Naive B cell (primary cell): ENCODE measurements around the gene CLEC16A. TPM values are rescaled to one million over a fixed set of nuclear protein-coding genes. Genes with fewer than 3 reads are reported as not detected.

Source experiments
- ATAC-seq, 2 donors: fragments of 150-1000 bp; cut with Tn5 transposase; 2 replicates each; pipeline ENCODE4 v1.10.0; 2021; ENCODE audit warnings: low read depth in 2 of 2, mild to moderate bottlenecking in 2 of 2, moderate library complexity in 2 of 2
- DNase-seq: peaks from one replicate; pipeline ENCODE4 v3.0.0; 2022
- H3K27ac Mint-ChIP-seq, 6 donors: one replicate each; pipeline ENCODE4 v1.8.0; 2020 to 2022; ENCODE audit warnings: mild to moderate bottlenecking in 6 of 6, mixed read lengths in 6 of 6, moderate library complexity in 5 of 6, inconsistent platforms in 2 of 6
- H3K27me3 Mint-ChIP-seq, 3 donors: one replicate each; pipeline ENCODE4 v1.8.0; 2021 to 2022; ENCODE audit warnings: mixed read lengths in 3 of 3, mild to moderate bottlenecking in 1 of 3
- H3K36me3 Mint-ChIP-seq, 2 donors: one replicate each; pipeline ENCODE4 v1.8.0; 2020 to 2022; ENCODE audit warnings: mixed read lengths in 2 of 2, inconsistent platforms in 1 of 2, mild to moderate bottlenecking in 1 of 2
- H3K4me1 Mint-ChIP-seq, 3 donors: one replicate each; pipeline ENCODE4 v1.8.0; 2020 to 2022; ENCODE audit warnings: mixed read lengths in 3 of 3, inconsistent platforms in 1 of 3, mild to moderate bottlenecking in 1 of 3, moderate library complexity in 1 of 3
- H3K4me3 Mint-ChIP-seq, 8 donors: one replicate each; pipeline ENCODE4 v1.8.0; 2020 to 2022; ENCODE audit warnings: mild to moderate bottlenecking in 8 of 8, mixed read lengths in 8 of 8, moderate library complexity in 8 of 8, inconsistent platforms in 2 of 8
- H3K9me3 Mint-ChIP-seq, 7 donors: one replicate each; pipeline ENCODE4 v1.8.0; 2020 to 2022; ENCODE audit warnings: mixed read lengths in 7 of 7, mild to moderate bottlenecking in 5 of 7, inconsistent platforms in 2 of 7, moderate library complexity in 1 of 7
- polyA plus RNA-seq, 6 donors: library from polyadenylated mRNA; unstranded; fragments of 300-500 nt; fragmentation: Illumina TruSeq; gene quantifications; one replicate each; pipeline ENCODE4 v1.2.3, GENCODE V29; 2021; ENCODE audit warnings: low read depth in 6 of 6

Gene CLEC16A
- polyA plus RNA-seq, 6 donors from 2014 or later: 11.8 to 34.9 (median 18.7) TPM

DNA sequence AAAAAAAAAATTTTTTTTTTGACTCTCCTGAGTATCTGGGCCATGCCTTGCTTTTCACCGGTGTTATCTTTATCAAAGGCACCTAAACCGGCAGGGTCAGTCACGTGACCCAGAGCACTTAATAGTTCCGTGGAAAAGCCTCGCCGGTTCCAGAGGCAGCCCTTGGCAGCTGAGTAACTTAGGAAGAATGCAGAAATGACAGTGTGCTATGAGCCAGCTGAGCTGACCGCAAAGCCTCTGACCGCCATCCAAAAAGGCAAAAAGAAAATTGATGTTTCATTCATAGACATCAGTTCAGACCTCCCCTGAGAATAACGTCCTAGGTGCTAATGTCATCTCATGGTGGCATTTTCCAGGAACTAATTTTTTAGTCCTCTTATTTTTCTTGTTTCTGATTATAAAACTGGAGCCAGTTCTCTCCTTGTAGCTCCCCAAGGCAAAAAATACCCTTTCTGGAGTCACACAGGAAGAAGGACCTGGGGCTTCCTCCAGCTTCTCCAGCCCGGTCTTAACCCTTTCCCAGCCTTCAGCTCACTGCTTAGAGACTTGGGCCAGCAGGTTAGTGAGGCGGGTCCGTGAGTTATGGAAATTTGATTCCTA is 189.1 kb downstream of the CLEC16A start:
- DNase-seq (no peak), ATAC-seq (no peak)
- Mint-ChIP-seq H3K36me3 (peaks cover 10 to 15% of the 10 kb centered on the region in 2 donors), H3K27ac (no peak overlapping the region), H3K4me1 (peaks cover 9 to 13% (median 9%) of the 10 kb centered on the region in 3 donors), H3K9me3 (peaks cover 0 to 1% (median 0%) of the 10 kb centered on the region in 7 donors), H3K4me3 (peak overlapping the region in 1 of 8 donors; percentile 63), H3K27me3 (no peaks in the 10 kb centered on the region)

DNA sequence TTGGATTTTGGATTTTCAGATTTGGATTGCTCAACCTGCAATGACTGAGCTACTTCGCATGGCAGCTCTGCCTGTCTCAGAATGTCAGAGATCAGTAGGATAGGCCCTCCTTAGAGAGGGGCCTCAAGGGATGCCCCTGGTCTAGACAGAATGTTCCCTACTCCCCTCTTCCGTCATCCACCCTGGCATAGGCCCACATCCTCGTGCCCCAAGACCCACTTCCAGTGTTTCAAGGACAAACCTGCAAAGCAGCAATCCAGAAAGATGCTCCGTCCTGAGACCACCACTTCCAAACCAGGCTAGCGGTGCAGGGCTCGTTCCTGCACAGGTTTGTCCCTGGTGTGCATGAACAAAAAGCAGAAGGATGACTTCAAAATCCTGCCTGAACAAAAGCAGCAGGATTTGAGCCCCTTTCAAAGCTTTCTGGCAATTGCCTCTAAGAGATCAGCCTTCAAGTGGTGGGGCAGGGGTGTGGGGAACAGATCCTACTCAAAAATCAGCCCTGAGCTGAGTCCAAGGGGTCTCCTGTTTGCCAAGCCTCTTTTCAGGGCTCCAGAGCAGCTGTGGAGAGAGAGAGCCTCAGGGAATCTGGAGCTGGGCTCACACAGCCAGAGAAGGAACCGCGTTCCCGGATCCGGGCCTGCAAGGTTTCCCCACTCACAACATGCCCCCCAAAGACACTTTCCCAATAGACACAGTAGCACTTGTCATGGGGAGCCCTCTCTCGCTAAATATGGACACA is 190.5 kb downstream of the CLEC16A start:
- no peak for DNase-seq
- Mint-ChIP-seq H3K27ac (peak overlapping the region in 2 of 6 donors; percentile 76 to 78), H3K36me3 (peaks cover 0 to 9% of the 10 kb centered on the region in 2 donors), H3K27me3 (no peaks in the 10 kb centered on the region), H3K9me3 (peaks cover 0 to 1% (median 0%) of the 10 kb centered on the region in 7 donors), H3K4me3 (no peak overlapping the region), H3K4me1 (peaks cover 5 to 13% (median 9%) of the 10 kb centered on the region in 3 donors)
- ATAC-seq: no peak

GRCh38 chr16:11135464-11135973 is 191.2 kb downstream of the CLEC16A start:
- Mint-ChIP-seq H3K4me3 (no peak overlapping the region), H3K27me3 (no peaks in the 10 kb centered on the region), H3K9me3 (peaks cover 0 to 1% (median 0%) of the 10 kb centered on the region in 7 donors), H3K36me3 (peaks cover 0 to 9% of the 10 kb centered on the region in 2 donors), H3K27ac (peak overlapping the region in 1 of 6 donors; percentile 8), H3K4me1 (peaks cover 5 to 13% (median 9%) of the 10 kb centered on the region in 3 donors)
- ATAC-seq (no peak), DNase-seq (no peak)

DNA sequence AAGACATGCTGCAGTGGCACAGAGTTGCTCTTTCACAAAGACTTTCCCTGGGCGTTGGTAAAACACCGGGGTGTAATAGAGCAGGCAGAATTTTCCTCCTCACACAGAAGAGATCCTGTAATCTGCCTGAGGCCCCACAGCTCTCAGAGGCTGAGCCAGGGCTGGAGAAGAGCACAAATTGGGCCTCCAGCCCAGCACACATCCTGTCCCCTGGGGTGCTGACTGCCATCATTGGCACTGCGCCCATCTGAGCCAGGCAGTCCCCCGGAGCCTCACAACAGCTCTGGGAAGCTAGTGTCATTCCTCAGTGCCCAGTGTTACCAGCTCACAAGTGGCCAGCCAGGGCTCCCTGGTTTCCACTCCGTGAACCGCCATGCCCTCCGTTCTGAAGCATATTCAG is 192.2 kb downstream of the CLEC16A start:
- no peak overlapping the region for H3K27ac Mint-ChIP-seq
- H3K9me3 Mint-ChIP-seq: peaks cover 0 to 1% (median 0%) of the 10 kb centered on the region in 7 donors
- no peak overlapping the region for H3K4me3 Mint-ChIP-seq
- no peaks in the 10 kb centered on the region for H3K27me3 Mint-ChIP-seq
- no peak for ATAC-seq
- H3K36me3 Mint-ChIP-seq: peaks cover 0 to 9% of the 10 kb centered on the region in 2 donors
- H3K4me1 Mint-ChIP-seq: peaks cover 9 to 15% (median 11%) of the 10 kb centered on the region in 3 donors
- DNase-seq: no peak

GRCh38 chr16:11138022-11138768 is 193.8 kb downstream of the CLEC16A start:
- H3K27ac Mint-ChIP-seq: peak overlapping the region in 1 of 6 donors; percentile 15
- no peaks in the 10 kb centered on the region for H3K9me3 Mint-ChIP-seq
- peaks cover 0 to 9% of the 10 kb centered on the region in 2 donors for H3K36me3 Mint-ChIP-seq
- peaks cover 7 to 8% (median 7%) of the 10 kb centered on the region in 3 donors for H3K4me1 Mint-ChIP-seq
- no peak for ATAC-seq
- no peaks in the 10 kb centered on the region for H3K27me3 Mint-ChIP-seq
- H3K4me3 Mint-ChIP-seq: no peak overlapping the region
- no peak for DNase-seq

DNA sequence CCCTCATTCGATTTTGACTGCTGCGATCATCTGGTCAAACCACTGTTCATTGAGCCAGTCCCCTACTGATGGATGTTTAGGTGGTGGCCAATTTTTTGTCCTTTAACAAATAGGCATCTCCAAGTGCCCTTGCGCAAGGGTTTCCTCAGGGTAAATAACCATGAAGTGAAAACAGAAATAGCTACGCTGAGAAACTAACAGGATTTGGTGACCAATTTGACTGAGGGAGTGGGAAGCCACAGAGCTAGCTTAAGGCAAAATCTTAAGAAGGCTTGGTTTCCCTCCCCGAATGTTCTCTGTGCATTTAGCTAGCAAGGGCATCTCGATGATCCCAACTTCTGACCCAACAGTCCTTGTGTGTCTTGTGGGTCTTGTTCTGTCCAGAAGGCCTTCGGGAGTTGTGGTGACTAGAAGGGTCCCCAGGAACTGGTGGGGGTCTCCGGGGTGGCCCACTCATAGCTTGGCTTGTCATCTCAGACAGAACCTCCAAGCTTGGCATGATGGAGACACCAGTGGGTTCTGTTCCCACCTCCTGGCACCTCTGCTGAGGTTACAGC is 194.5 kb downstream of the CLEC16A start:
- no peak for ATAC-seq
- peaks cover 7 to 8% (median 7%) of the 10 kb centered on the region in 3 donors for H3K4me1 Mint-ChIP-seq
- DNase-seq: no peak
- no peaks in the 10 kb centered on the region for H3K9me3 Mint-ChIP-seq
- peak overlapping the region in 1 of 6 donors; percentile 29 for H3K27ac Mint-ChIP-seq
- no peaks in the 10 kb centered on the region for H3K27me3 Mint-ChIP-seq
- H3K36me3 Mint-ChIP-seq: peaks cover 0 to 9% of the 10 kb centered on the region in 2 donors
- no peak overlapping the region for H3K4me3 Mint-ChIP-seq

DNA sequence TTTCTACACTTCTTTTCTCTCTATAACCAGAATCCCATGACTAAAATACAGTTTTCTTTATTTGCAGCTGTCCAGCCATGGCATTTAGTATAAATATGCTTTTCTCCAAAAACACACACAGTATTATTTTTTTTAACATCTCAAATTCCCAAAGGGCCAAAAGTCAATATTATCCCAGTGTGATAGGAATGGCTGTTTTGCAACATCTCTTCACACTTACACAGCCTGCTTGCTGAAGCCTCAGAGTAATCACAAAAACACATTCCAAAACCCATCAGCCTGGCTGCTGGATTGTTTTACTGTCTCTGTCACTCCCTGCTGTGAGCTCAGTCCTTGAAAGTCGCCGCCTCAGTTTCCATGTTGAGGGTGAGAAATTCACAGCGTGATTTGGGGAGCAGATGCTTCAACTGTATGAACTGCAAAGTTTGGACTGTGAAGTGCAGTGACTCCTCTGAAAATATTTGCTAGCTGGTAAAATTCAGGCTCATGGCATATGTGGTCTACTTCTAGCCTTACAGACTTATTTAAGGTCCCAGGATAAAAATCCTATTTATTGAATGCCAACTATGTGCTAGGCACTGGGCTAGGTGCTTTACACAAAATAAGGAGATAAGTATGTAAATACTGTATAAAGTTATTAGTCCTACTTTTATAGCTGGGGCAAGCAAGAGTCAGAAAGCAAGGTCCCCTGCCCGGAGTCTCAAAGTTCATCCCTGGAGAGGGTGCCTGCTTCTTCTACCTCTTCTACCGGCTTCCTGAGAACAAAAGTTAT is 195.1 kb downstream of the CLEC16A start:
- H3K27me3 Mint-ChIP-seq: no peaks in the 10 kb centered on the region
- no peaks in the 10 kb centered on the region for H3K9me3 Mint-ChIP-seq
- no peak for ATAC-seq
- no peak overlapping the region for H3K4me3 Mint-ChIP-seq
- peaks cover 0 to 9% of the 10 kb centered on the region in 2 donors for H3K36me3 Mint-ChIP-seq
- H3K27ac Mint-ChIP-seq: peak overlapping the region in 3 of 6 donors; percentile 6 to 39 (median 29)
- DNase-seq: no peak
- H3K4me1 Mint-ChIP-seq: peaks cover 7 to 8% (median 7%) of the 10 kb centered on the region in 3 donors

- no peak for DNase-seq
- Mint-ChIP-seq H3K27me3 (no peaks in the 10 kb centered on the region), H3K36me3 (peaks cover 0 to 9% of the 10 kb centered on the region in 2 donors), H3K4me1 (peaks cover 7 to 8% (median 7%) of the 10 kb centered on the region in 3 donors), H3K9me3 (no peaks in the 10 kb centered on the region), H3K4me3 (no peak overlapping the region), H3K27ac (no peak overlapping the region)
- no peak for ATAC-seq
Measured at GRCh38 chr16:11140098-11140375, 195.7 kb downstream of the CLEC16A start.

DNA sequence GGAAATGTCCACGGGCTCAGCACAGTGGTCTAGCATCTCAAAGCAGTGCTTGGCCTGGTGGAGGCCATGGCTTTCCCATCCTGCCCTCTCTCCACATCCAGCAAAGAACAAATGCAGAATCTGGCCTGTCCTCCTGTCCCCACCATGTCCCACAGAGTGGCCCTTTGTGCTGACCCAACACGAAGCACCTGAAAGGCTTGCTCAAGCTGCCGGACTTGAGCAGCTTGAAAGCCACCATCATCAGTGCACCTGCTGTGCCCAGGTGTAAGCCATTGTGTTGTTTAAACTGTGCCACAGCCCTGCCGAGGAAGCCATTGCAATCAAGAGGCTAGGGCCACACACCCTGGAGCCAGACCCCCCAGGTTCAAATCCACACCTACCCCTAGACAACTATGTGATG is 196.1 kb downstream of the CLEC16A start:
- H3K27me3 Mint-ChIP-seq: no peaks in the 10 kb centered on the region
- peak overlapping the region in 1 of 6 donors; percentile 15 for H3K27ac Mint-ChIP-seq
- H3K36me3 Mint-ChIP-seq: peaks cover 0 to 9% of the 10 kb centered on the region in 2 donors
- H3K9me3 Mint-ChIP-seq: no peaks in the 10 kb centered on the region
- no peak for DNase-seq
- ATAC-seq: no peak
- no peak overlapping the region for H3K4me3 Mint-ChIP-seq
- peaks cover 7 to 8% (median 7%) of the 10 kb centered on the region in 3 donors for H3K4me1 Mint-ChIP-seq

DNA sequence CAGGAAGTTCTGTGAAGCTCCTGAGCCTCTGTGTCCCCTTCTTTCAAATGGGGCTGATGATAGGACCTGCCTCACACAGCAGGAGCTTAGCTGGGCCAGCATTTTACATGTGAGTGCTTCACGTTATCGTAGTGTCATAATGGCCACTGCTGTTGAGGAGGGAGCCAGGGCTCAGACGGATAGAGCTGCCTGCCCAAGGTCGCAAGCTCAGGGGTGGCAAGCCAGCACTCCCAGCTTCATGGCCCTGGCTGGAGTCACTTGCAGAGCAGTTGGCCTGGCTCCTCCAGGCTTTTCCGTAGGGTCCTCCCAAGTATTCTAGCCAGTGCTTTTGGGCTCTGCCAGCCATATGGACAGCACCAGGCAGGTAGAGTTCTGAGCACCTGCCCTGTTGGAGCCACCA is 196.5 kb downstream of the CLEC16A start:
- Mint-ChIP-seq H3K4me3 (no peak overlapping the region), H3K27ac (peak overlapping the region in 1 of 6 donors; percentile 15), H3K27me3 (no peaks in the 10 kb centered on the region), H3K9me3 (no peaks in the 10 kb centered on the region), H3K4me1 (peaks cover 7 to 8% (median 7%) of the 10 kb centered on the region in 3 donors), H3K36me3 (peaks cover 0 to 5% of the 10 kb centered on the region in 2 donors)
- DNase-seq: no peak
- no peak for ATAC-seq

- no peak for DNase-seq
- H3K9me3 Mint-ChIP-seq: no peaks in the 10 kb centered on the region
- peak overlapping the region in 1 of 6 donors; percentile 30 for H3K27ac Mint-ChIP-seq
- H3K4me1 Mint-ChIP-seq: peaks cover 7 to 9% (median 8%) of the 10 kb centered on the region in 3 donors
- ATAC-seq: no peak
- no peaks in the 10 kb centered on the region for H3K36me3 Mint-ChIP-seq
- no peak overlapping the region for H3K4me3 Mint-ChIP-seq
- no peaks in the 10 kb centered on the region for H3K27me3 Mint-ChIP-seq
Measured at GRCh38 chr16:11141409-11142260, 197.3 kb downstream of the CLEC16A start.

DNA sequence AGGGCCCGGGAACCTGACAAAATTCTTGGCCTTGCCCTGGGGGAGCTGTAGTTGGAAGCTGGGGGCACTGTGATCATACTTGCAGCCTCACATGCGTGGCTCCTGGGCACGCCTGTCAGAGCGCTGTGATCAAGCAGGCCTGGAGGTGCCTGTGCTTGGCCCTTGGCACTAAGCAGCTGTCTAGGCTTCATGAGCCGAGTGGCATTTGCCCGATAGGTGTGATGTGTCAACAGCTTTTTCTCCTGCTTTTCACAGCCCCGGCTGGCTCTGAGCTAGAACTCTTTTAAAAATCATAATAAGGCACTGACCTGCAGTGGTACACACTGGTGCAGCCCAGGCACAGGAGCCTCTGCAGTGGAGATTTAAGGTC is 197.9 kb downstream of the CLEC16A start:
- DNase-seq: no peak
- Mint-ChIP-seq H3K27ac (peak overlapping the region in 1 of 6 donors; percentile 16), H3K27me3 (no peaks in the 10 kb centered on the region), H3K36me3 (no peaks in the 10 kb centered on the region), H3K9me3 (no peaks in the 10 kb centered on the region), H3K4me1 (peaks cover 7 to 9% (median 8%) of the 10 kb centered on the region in 3 donors), H3K4me3 (no peak overlapping the region)
- no peak for ATAC-seq
